ENCODE results near the gene SPOPL.
"Not testable (repeated sequence)": the region's sequence is repeated elsewhere in the genome, so short reads cannot be mapped to it uniquely, and the experiment has no call there.

SPOPL gene

DNA sequence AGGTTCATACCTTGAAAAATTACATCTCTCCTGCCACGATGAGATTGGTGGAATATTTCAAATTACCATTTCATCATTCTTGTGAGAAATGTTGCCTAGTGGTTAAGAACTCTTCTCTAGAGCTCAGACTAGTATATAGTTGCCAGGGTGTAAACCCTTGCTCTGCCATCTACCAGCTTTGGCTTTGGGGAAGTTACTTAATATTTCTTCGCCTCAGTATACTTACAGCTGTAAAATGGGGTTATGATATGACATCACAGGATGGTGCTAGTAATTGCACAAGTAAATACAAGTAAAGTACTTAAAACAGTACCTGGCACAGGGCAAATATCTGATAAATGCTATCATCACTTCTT is 1.5 kb downstream of the SPOPL start:
- H3K4me1 Mint-ChIP-seq (ENCODE audit: low read depth) = peaks cover 54% of the 10 kb centered on the region
- H3K9me3 Mint-ChIP-seq = no peaks in the 10 kb centered on the region
- H3K27ac Mint-ChIP-seq = peak overlapping the region; percentile 98
- DNase-seq = no peak
- peaks cover 14% of the 10 kb centered on the region for H3K36me3 Mint-ChIP-seq (ENCODE audit: low read depth)
- peak overlapping the region; percentile 96 for H3K4me3 Mint-ChIP-seq
- H3K27me3 Mint-ChIP-seq = no peaks in the 10 kb centered on the region

DNA sequence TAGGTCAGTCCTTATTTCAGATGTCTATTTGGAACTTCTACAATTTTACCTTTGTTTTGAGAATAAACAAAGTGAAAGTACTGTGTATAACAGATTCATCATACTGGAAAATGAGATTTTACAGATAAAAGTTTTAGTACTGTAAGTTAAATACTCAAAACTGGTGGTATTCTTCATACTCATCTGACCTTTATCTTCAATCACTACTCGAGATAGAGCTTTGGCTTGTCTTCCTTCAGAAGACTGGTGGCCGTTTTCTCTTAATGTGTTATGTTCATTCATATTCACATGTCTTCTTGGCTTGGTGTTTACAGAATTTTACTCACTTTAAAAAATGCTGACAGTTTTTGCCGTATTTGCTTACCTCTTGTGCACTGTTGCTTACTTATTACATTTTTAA is 2.1 kb downstream of the SPOPL start:
- no peak for DNase-seq

DNA sequence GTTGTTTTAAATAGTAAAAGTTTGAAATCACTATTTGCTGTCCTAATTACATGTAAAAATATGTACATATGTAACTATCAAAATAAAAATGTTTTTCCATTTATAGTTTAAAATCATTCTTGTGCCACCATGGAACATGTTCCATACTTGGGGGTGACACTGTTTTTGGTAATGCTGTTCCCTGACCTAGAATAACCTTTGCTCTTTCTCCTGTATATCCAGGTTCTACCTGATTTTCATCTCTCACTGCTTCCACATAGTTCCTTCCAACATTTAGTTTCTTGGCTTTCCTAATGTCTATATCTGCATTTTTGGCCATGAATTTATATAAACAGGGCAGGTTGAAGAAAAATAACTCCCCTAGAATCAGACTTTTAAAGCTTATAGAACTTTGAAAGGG is 2.5 kb downstream of the SPOPL start:
- DNase-seq = no peak
- H3K4me1 Mint-ChIP-seq (ENCODE audit: low read depth) = peaks cover 57% of the 10 kb centered on the region
- H3K27me3 Mint-ChIP-seq = no peaks in the 10 kb centered on the region
- no peaks in the 10 kb centered on the region for H3K9me3 Mint-ChIP-seq
- H3K27ac Mint-ChIP-seq = peak overlapping the region; percentile 98
- H3K36me3 Mint-ChIP-seq (ENCODE audit: low read depth) = peaks cover 16% of the 10 kb centered on the region
- peak overlapping the region; percentile 96 for H3K4me3 Mint-ChIP-seq

More for the DNA sequence above, 2.1 kb downstream of the SPOPL start:
- Mint-ChIP-seq H3K9me3 (no peaks in the 10 kb centered on the region), H3K36me3 (ENCODE audit: low read depth) (peaks cover 14% of the 10 kb centered on the region), H3K4me1 (ENCODE audit: low read depth) (peaks cover 54% of the 10 kb centered on the region), H3K4me3 (peak overlapping the region; percentile 96), H3K27me3 (no peaks in the 10 kb centered on the region), H3K27ac (peak overlapping the region; percentile 98)

DNA sequence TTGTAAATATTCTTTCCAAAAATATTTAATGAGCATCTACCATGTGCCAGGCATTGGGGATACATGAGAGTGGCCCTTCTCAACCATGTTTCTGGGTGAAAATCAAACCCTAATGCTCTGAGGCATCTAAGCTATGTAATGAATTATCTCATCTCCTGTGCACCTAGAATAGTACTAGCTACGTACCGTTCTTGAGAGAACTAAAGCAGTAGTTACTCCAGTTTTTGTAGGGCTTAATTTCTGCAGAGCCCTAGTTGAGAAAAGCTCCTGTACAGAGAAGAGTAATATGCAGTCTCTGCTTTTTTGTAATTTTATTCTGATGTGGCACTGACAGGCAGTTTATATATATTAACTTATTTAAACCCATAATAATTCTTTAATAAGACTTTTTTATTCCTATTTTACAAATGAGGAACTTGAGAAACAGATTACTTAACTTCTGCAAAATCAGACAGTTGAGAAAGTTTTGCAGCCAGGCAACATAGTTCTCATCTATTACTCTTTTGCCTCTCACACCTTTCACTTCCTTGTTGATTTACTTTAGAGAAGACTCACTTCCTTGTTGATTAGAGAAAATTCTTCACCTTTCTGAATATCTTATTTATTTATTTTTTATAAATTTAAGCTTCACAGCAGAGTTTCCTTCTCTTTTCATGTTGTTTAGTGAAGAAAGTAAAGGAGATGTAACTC is 3.1 kb downstream of the SPOPL start:
- Mint-ChIP-seq H3K9me3 (no peaks in the 10 kb centered on the region), H3K27me3 (no peaks in the 10 kb centered on the region), H3K4me1 (ENCODE audit: low read depth) (peaks cover 60% of the 10 kb centered on the region), H3K27ac (no peak overlapping the region), H3K36me3 (ENCODE audit: low read depth) (peaks cover 19% of the 10 kb centered on the region), H3K4me3 (peak overlapping the region; percentile 96)
- DNase-seq = no peak

DNA sequence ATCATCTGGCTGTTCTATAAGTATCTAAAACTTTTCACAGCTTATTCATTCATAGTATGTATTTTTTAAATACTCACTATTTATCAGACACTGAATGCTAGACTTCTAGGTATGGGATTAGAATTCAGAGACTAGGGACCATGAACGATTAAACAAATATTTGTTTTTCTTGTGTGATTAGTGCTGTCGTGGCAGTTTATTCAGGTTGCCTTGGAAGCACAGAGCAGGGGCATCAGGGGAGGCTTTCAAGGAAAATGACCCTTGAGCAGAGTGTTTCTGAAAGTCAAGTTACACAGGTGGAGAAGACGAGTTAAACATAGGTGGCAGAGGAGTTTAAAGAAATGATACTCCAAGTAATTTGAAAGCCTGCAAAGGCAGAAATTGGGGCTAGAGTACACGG is 5.7 kb downstream of the SPOPL start:
- H3K27me3 Mint-ChIP-seq = no peaks in the 10 kb centered on the region
- no peak overlapping the region for H3K27ac Mint-ChIP-seq
- no peak overlapping the region for H3K4me3 Mint-ChIP-seq
- H3K9me3 Mint-ChIP-seq = peaks cover 3% of the 10 kb centered on the region
- H3K36me3 Mint-ChIP-seq (ENCODE audit: low read depth) = peaks cover 20% of the 10 kb centered on the region
- no peak for DNase-seq
- peaks cover 56% of the 10 kb centered on the region for H3K4me1 Mint-ChIP-seq (ENCODE audit: low read depth)

DNA sequence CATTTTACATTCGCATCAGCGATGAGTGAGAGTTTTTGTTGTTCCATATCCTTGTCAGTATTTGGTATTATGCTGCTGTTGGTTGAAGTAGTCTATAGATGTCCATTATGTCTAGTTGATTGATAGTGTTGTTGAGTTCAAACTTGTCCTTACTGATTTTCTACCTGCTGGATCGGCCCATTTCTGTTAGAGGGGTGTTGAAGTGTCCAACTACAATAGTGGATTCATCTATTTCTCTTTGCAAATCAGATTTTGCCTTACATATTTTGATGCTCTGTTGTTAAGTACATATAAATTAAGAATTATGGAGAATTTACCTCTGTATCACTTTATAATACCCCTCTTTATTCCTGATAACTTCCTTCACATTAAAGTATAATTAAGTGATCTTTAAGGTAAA is 8.7 kb downstream of the SPOPL start:
- Mint-ChIP-seq H3K4me1 (ENCODE audit: low read depth) (peaks cover 53% of the 10 kb centered on the region), H3K27ac (no peak overlapping the region), H3K4me3 (no peak overlapping the region), H3K9me3 (peaks cover 4% of the 10 kb centered on the region), H3K27me3 (no peaks in the 10 kb centered on the region), H3K36me3 (ENCODE audit: low read depth) (peaks cover 17% of the 10 kb centered on the region)
- no peak for DNase-seq

DNA sequence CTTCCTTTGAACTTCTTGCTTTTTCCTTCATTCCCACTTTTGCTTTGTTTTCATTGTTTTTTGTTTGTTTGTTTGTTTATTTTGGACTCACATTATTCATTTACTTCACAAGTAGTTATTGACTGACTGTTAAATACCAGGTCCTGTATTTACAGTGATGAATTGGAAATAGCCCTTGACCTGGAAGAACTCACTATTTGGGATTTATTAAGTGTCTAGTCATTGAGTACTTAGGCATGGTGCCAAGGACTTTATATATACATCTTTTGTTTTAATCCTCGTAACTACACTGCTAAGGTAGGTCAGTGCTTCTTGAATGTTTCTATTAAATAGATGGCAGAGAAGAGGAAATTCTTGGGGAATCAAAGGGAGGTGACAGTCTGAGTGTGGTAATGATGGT is 11.1 kb downstream of the SPOPL start:
- Mint-ChIP-seq H3K27ac (no peak overlapping the region), H3K9me3 (peaks cover 4% of the 10 kb centered on the region), H3K36me3 (ENCODE audit: low read depth) (peaks cover 14% of the 10 kb centered on the region), H3K27me3 (no peaks in the 10 kb centered on the region), H3K4me1 (ENCODE audit: low read depth) (peaks cover 57% of the 10 kb centered on the region), H3K4me3 (no peak overlapping the region)
- DNase-seq = no peak

DNA sequence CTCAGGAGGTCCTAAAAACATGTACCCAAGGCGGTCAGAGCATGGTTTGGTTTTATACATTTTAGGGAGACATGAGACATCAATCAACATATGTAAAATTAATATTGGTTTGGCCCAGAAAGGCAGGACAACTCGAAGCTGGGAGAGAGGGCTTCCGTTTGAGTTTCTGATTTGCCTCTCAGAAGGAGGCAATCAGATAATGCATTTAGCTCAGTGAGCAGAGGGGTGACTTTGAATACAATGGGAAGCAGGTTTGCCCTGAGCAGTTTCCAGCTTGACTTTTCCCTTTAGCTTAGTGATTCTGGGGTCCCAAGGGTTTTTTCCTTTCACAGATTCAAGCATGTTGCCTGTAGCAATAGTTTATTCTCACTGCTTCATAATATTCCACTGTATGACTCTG is 12.6 kb downstream of the SPOPL start:
- Mint-ChIP-seq H3K27ac (no peak overlapping the region), H3K27me3 (no peaks in the 10 kb centered on the region), H3K4me1 (ENCODE audit: low read depth) (peaks cover 56% of the 10 kb centered on the region), H3K9me3 (peaks cover 4% of the 10 kb centered on the region), H3K36me3 (ENCODE audit: low read depth) (peaks cover 13% of the 10 kb centered on the region), H3K4me3 (no peak overlapping the region)
- no peak for DNase-seq

DNA sequence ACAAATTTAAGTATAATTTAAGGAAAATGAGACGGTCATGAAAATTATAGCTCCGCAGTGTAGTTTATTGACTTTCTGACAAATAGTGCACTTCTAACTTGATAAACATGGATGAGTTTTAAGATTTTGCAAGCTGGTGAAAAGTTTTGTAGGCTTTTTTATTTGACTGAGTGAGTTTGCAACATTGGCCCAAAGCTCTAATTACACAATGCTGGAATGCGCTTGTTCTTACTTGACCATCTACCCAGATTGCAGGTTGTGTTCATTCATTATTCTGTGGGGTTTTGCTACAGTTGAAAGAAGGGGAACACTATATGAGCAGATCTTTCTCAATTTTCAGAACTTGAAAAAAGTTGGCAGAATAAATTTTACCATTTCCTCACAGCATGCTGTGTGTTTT is 13.5 kb downstream of the SPOPL start:
- H3K4me3 Mint-ChIP-seq = no peak overlapping the region
- peaks cover 4% of the 10 kb centered on the region for H3K9me3 Mint-ChIP-seq
- peaks cover 51% of the 10 kb centered on the region for H3K4me1 Mint-ChIP-seq (ENCODE audit: low read depth)
- H3K36me3 Mint-ChIP-seq (ENCODE audit: low read depth) = peaks cover 5% of the 10 kb centered on the region
- no peaks in the 10 kb centered on the region for H3K27me3 Mint-ChIP-seq
- no peak overlapping the region for H3K27ac Mint-ChIP-seq
- DNase-seq = no peak

DNA sequence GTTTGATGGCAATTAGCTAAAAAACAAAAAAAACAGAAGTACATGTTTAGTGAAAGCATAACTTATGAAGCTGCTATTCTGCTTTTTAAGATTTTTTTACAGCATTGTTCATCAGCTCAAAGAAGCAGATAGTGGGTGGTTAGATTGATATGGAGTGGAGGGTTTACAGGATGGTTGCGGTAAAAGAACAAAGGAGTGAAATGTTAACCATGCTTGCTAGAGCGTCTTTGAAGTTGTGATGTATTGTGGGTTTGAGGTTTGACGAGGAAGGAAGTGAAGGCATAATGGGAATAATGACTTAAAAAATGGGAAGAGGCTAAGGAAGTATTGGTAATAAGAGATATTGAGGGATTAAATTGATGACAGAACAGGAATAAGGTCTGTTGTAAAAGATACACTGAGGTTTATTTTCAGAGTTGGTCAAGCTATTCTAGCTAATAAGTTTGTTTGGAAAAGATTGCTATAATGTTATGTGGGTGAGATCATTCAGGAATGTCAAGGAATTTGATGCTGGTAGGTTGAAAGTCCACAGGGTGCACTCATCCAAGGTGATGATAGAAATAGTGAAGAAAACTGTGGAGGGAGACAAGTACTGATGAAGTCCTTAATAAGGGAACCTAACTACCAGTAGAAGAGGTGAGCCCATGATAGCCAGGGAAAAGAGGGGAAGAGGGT is 14.6 kb downstream of the SPOPL start:
- peaks cover 3% of the 10 kb centered on the region for H3K36me3 Mint-ChIP-seq (ENCODE audit: low read depth)

DNA sequence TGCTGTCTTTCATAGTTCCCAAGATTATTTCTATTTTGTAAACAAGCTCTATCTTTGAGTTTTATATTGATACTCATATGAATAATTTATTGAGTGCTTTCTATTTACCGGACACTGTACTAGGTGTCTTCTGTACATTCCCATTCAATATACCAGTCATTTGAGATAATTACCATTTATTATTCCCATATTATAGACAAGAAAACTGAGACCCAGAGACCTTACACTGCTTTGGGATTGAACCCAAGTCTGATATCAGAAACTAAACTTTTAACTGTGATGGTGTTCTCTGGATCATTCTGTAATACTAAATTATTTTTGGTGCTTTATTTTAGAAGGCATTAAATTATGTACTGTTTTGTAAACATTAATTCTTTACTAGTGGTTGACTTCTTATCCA is 17.3 kb downstream of the SPOPL start:
- Mint-ChIP-seq H3K36me3 (ENCODE audit: low read depth) (peaks cover 23% of the 10 kb centered on the region), H3K4me3 (no peak overlapping the region), H3K9me3 (peaks cover 10% of the 10 kb centered on the region), H3K27ac (no peak overlapping the region), H3K4me1 (ENCODE audit: low read depth) (peaks cover 52% of the 10 kb centered on the region), H3K27me3 (no peaks in the 10 kb centered on the region)
- no peak for DNase-seq

More for the DNA sequence above, 14.6 kb downstream of the SPOPL start:
- no peaks in the 10 kb centered on the region for H3K27me3 Mint-ChIP-seq
- DNase-seq = no peak
- H3K27ac Mint-ChIP-seq = no peak overlapping the region
- H3K4me1 Mint-ChIP-seq (ENCODE audit: low read depth) = peaks cover 51% of the 10 kb centered on the region
- no peak overlapping the region for H3K4me3 Mint-ChIP-seq
- peaks cover 2% of the 10 kb centered on the region for H3K9me3 Mint-ChIP-seq

DNA sequence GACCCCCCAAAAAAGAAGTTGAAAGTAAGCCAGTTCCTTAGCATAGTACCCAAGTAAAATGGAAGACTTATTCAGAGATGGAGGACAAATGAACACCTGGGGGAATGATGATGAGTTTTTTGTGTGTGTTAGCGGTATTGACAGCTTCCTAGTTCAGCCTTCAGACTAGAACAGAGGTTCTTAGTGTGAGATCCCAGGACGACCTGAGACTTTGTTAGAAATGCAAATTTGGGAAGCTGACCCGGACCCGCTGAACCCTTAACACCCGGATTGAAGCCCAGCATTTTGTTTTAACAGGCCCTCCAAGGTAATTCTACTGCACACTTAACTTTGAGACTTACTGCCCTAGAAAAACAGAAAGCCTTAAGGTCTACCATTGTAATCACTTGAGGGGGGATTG is 20.3 kb downstream of the SPOPL start:
- Mint-ChIP-seq H3K9me3 (peaks cover 18% of the 10 kb centered on the region), H3K4me3 (no peak overlapping the region), H3K27ac (no peak overlapping the region), H3K27me3 (no peaks in the 10 kb centered on the region), H3K4me1 (ENCODE audit: low read depth) (peaks cover 35% of the 10 kb centered on the region), H3K36me3 (ENCODE audit: low read depth) (peaks cover 41% of the 10 kb centered on the region)
- no peak for DNase-seq

DNA sequence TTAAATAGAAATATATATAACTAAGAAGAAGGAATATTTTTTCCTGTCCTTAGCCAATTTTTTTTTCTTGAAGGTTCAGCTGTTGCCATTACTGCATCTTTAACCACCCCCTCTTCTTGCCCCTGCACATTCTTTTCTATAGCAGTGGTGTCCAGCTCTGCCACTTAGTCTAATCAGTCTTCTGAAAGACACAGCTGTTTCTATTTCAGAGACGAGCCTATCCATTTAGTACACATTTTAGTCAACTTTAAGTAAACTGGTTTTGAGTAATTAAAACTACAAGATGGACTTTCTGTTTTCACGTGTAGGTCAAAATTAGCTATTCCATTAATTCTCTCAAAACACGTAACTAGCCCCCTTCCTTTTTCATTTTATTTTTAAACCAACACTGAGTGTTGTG is 21.0 kb downstream of the SPOPL start:
- peaks cover 43% of the 10 kb centered on the region for H3K36me3 Mint-ChIP-seq (ENCODE audit: low read depth)
- no peak for DNase-seq
- H3K4me3 Mint-ChIP-seq = no peak overlapping the region
- peaks cover 34% of the 10 kb centered on the region for H3K4me1 Mint-ChIP-seq (ENCODE audit: low read depth)
- no peaks in the 10 kb centered on the region for H3K27me3 Mint-ChIP-seq
- peaks cover 18% of the 10 kb centered on the region for H3K9me3 Mint-ChIP-seq
- H3K27ac Mint-ChIP-seq = no peak overlapping the region

DNA sequence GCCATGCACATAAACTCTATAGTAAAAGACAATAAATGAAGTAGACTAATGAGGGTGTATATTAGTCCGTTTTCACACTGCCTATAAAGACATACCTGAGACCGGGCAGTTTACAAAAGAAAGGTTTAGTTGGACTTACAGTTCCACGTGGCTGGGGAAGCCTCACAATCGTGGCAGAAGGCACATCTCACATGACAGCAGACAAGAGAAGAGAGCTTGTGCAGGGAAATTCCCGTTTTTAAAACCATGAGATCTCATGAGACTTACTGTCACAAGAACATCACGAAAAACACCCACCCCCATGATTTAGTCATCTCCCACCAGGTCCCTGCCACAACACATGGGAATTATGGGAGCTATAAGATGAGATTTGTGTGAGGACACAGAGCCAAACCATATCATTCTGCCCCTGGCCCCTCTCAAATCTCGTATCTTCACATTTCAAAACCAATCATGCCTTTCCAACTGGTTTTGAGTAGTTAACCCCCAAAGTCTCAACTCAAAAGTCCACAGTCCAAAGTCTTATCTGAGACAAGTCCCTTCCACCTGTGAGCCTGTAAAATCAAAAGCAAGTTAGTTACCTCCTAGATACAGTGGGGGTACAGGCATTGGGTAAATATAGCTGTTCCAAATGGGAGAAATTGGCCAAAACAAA is 21.6 kb downstream of the SPOPL start:
- peaks cover 39% of the 10 kb centered on the region for H3K4me1 Mint-ChIP-seq (ENCODE audit: low read depth)
- not testable (repeated sequence) for DNase-seq
- peaks cover 43% of the 10 kb centered on the region for H3K36me3 Mint-ChIP-seq (ENCODE audit: low read depth)

DNA sequence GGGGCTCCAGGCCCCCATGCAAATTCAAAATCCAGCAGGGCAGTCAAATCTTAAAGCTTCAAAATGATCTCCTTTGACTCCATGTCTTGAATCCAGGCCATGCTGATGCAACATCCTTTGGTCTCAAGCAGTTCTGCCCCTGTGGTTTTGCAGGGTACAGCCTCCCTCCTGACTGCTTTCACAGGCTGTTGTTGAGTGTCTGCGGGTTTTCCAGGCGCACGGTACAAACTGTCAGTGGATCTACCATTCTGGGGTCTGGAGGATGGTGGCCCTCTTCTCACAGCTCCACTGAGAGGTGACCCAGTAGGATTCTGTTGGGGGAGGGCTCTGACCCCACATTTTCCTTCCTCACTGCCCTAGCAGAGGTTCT is 22.1 kb downstream of the SPOPL start:
- not testable (repeated sequence) for DNase-seq, H3K27me3 Mint-ChIP-seq, H3K4me3 Mint-ChIP-seq, H3K27ac Mint-ChIP-seq
- Mint-ChIP-seq H3K36me3 (ENCODE audit: low read depth) (peaks cover 43% of the 10 kb centered on the region), H3K9me3 (peaks cover 18% of the 10 kb centered on the region), H3K4me1 (ENCODE audit: low read depth) (peaks cover 38% of the 10 kb centered on the region)

More for the DNA sequence above, 21.6 kb downstream of the SPOPL start:
- H3K27ac Mint-ChIP-seq = peak overlapping the region; percentile 34
- H3K9me3 Mint-ChIP-seq = peaks cover 18% of the 10 kb centered on the region
- not testable (repeated sequence) for H3K4me3 Mint-ChIP-seq, H3K27me3 Mint-ChIP-seq
